Suprapubic skin (tissue), 4 donors: Measurements from ENCODE around the gene HCRT.

ENCODE experiments used
- EP300 ChIP-seq: sonication (generic); formaldehyde crosslinking; IDR thresholded peaks from one replicate; pipeline ENCODE4 v1.6.1; 2017; ENCODE audit warnings: antibody characterized with exemption
- POLR2AphosphoS5 ChIP-seq, 3 donors: sonication (generic); formaldehyde crosslinking; IDR thresholded peaks; one replicate each; pipeline ENCODE4 v1.6.1; 2017; ENCODE audit warnings: antibody characterized with exemption in 3 of 3
- TF ChIP-seq, protein P1 (sequence below), 2 donors: fragments of 200-600 bp in 1 of 2; fragments of 450-650 bp in 1 of 2; sonication (generic) in 1 of 2; IDR thresholded peaks; one replicate each; pipeline ENCODE4 v1.5.1; 2016 to 2019; ENCODE audit warnings: antibody characterized with exemption in 2 of 2, mild to moderate bottlenecking in 1 of 2, moderate library complexity in 1 of 2

DNA sequence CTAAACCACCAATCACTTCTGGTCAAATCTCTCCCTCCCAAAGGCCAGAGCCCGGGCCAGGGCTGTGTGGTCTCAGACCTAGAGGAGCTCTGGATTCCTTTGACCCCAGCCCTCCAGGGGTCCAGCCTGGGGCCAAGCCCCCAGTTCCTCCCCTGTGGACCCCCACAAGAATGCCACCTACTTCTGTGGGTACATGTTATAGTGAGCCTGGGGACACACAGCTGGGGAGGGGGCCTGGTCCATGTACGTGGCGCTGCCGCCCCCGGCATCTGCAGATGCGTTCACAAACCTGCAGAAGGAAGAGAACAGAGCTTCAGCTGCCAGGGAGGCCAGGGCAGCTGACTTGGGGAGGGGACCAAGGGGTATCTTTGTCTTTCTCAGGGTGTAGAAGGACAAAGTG, 16.9 kb upstream of the HCRT start:
- TF ChIP-seq, protein P1, sequence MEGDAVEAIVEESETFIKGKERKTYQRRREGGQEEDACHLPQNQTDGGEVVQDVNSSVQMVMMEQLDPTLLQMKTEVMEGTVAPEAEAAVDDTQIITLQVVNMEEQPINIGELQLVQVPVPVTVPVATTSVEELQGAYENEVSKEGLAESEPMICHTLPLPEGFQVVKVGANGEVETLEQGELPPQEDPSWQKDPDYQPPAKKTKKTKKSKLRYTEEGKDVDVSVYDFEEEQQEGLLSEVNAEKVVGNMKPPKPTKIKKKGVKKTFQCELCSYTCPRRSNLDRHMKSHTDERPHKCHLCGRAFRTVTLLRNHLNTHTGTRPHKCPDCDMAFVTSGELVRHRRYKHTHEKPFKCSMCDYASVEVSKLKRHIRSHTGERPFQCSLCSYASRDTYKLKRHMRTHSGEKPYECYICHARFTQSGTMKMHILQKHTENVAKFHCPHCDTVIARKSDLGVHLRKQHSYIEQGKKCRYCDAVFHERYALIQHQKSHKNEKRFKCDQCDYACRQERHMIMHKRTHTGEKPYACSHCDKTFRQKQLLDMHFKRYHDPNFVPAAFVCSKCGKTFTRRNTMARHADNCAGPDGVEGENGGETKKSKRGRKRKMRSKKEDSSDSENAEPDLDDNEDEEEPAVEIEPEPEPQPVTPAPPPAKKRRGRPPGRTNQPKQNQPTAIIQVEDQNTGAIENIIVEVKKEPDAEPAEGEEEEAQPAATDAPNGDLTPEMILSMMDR (IDR thresholded peaks at IDR 0.05), result no peak
- no peak for TF ChIP-seq EP300
- TF ChIP-seq POLR2AphosphoS5 (IDR thresholded peaks at IDR 0.05), result no peak
